Measurements from ENCODE around the gene ADORA2A. TPM values are rescaled to one million over a fixed set of nuclear protein-coding genes. Genes with fewer than 3 reads are reported as not detected.
A peak's percentile ranks its signal among the peaks of the same experiment; 100 is the strongest.
"Not testable (repeated sequence)": the region's sequence is repeated elsewhere in the genome, so short reads cannot be mapped to it uniquely, and the experiment has no call there.

Gene ADORA2A
- total RNA-seq, 1 experiment from 2014 or later: 4.0 TPM

GRCh38 chr22:24486501-24486921 lies 59.1 kb downstream of the ADORA2A start:
- BruUV-seq (replicated peaks): no TSS peak

GRCh38 chr22:24489011-24489410 lies 61.6 kb downstream of the ADORA2A start:
- no peak for DNase-seq
- Mint-ChIP-seq H3K4me3 (ENCODE audit: unreplicated experiment) (no peak overlapping the region), H3K27me3 (ENCODE audit: insufficient read depth, unreplicated experiment) (no peaks in the 10 kb centered on the region), H3K27ac (ENCODE audit: unreplicated experiment) (no peak overlapping the region), H3K9me3 (ENCODE audit: unreplicated experiment) (no peaks in the 10 kb centered on the region), H3K4me1 (ENCODE audit: low read depth, unreplicated experiment) (peaks cover 43% of the 10 kb centered on the region), H3K36me3 (ENCODE audit: insufficient read depth, unreplicated experiment) (peaks cover 23% of the 10 kb centered on the region)
- ChIA-PET POLR2A (no interaction called here), CTCF (no interaction called here)
- Histone ChIP-seq H3K4me1 (peaks cover 38% of the 10 kb centered on the region), H3K36me3 (ENCODE audit: control insufficient read depth, insufficient read depth, low read length) (no peaks in the 10 kb centered on the region), H3K9me3 (no peaks in the 10 kb centered on the region), H3K27me3 (replicated peaks; ENCODE audit: control insufficient read depth, insufficient read depth, low read length) (no peaks in the 10 kb centered on the region), H3K4me3 (ENCODE audit: low read depth, low read length) (no peak overlapping the region)
- no peak for TF ChIP-seq CTCF (IDR thresholded peaks at IDR 0.05; ENCODE audit: insufficient read depth in 1 of 2, low read depth in 1 of 2, low read length in 1 of 2, severe bottlenecking in 1 of 2, unreplicated experiment in 1 of 2)
- intact Hi-C loops (cut with micrococcal nuclease; ENCODE audit: unreplicated experiment): loop anchor here (5.0 kb wide), 1 partner anchor 33 kb away; no protein-coding TSS in a partner anchor
- BruUV-seq (replicated peaks): no TSS peak

More at GRCh38 chr22:24486501-24486921, 59.1 kb downstream of the ADORA2A start:
- Mint-ChIP-seq H3K27ac (ENCODE audit: unreplicated experiment) (peak overlapping the region; percentile 1), H3K4me1 (ENCODE audit: low read depth, unreplicated experiment) (peaks cover 50% of the 10 kb centered on the region), H3K4me3 (ENCODE audit: unreplicated experiment) (no peak overlapping the region), H3K9me3 (ENCODE audit: unreplicated experiment) (no peaks in the 10 kb centered on the region), H3K27me3 (ENCODE audit: insufficient read depth, unreplicated experiment) (no peaks in the 10 kb centered on the region), H3K36me3 (ENCODE audit: insufficient read depth, unreplicated experiment) (peaks cover 7% of the 10 kb centered on the region)
- CTCF ChIA-PET: interaction anchor here (0.6 kb wide), 1 partner anchor 21 kb away, joined by 4 read pairs; no protein-coding TSS in a partner anchor
- no peak for TF ChIP-seq CTCF (IDR thresholded peaks at IDR 0.05; ENCODE audit: insufficient read depth in 1 of 2, low read depth in 1 of 2, low read length in 1 of 2, severe bottlenecking in 1 of 2, unreplicated experiment in 1 of 2)
- Histone ChIP-seq H3K4me1 (peaks cover 45% of the 10 kb centered on the region), H3K36me3 (ENCODE audit: control insufficient read depth, insufficient read depth, low read length) (no peaks in the 10 kb centered on the region), H3K4me3 (ENCODE audit: low read depth, low read length) (no peak overlapping the region), H3K9me3 (no peaks in the 10 kb centered on the region), H3K27me3 (replicated peaks; ENCODE audit: control insufficient read depth, insufficient read depth, low read length) (no peaks in the 10 kb centered on the region)
- POLR2A ChIA-PET: interaction anchor here (0.6 kb wide), 1 partner anchor 392 kb away, joined by 9 read pairs; no protein-coding TSS in a partner anchor
- DNase-seq: no peak
- intact Hi-C loops (cut with micrococcal nuclease; ENCODE audit: unreplicated experiment): loop anchor here (5.0 kb wide), 1 partner anchor 36 kb away; no protein-coding TSS in a partner anchor

- H3K27ac Mint-ChIP-seq (ENCODE audit: unreplicated experiment); H3K27me3 ChIP-seq (replicated peaks; ENCODE audit: control insufficient read depth, insufficient read depth, low read length); H3K36me3 ChIP-seq (ENCODE audit: control insufficient read depth, insufficient read depth, low read length); H3K4me3 Mint-ChIP-seq (ENCODE audit: unreplicated experiment); BruUV-seq (replicated peaks); H3K27me3 Mint-ChIP-seq (ENCODE audit: insufficient read depth, unreplicated experiment); CTCF ChIA-PET; POLR2A ChIA-PET; H3K4me3 ChIP-seq (ENCODE audit: low read depth, low read length); H3K9me3 Mint-ChIP-seq (ENCODE audit: unreplicated experiment); H3K9me3 ChIP-seq; DNase-seq: not testable (repeated sequence)
- peaks cover 26% of the 10 kb centered on the region for H3K36me3 Mint-ChIP-seq (ENCODE audit: insufficient read depth, unreplicated experiment)
- H3K4me1 Mint-ChIP-seq (ENCODE audit: low read depth, unreplicated experiment): peaks cover 39% of the 10 kb centered on the region
- H3K4me1 ChIP-seq: peaks cover 38% of the 10 kb centered on the region
- intact Hi-C loops (cut with micrococcal nuclease; ENCODE audit: unreplicated experiment): loop anchor here (5.0 kb wide), 1 partner anchor 33 kb away; no protein-coding TSS in a partner anchor
These were observed 62.0 kb downstream of the ADORA2A start for GRCh38 chr22:24489434-24489833.

Other genes with a start within 250 kb of the ADORA2A start
- 7.0 and 8.6 TPM in 2 replicates for gene SUSD2, start 246.1 kb upstream of the ADORA2A start, total RNA-seq (2022)
- 0.51 and 0.66 TPM in 2 replicates for gene GGT5, start 182.5 kb upstream of the ADORA2A start, total RNA-seq (2022)
- gene SPECC1L, start 156.8 kb upstream of the ADORA2A start, total RNA-seq (2022): 64.6 and 72.8 TPM in 2 replicates
- 5.6 and 6.7 TPM in 2 replicates for gene UPB1, start 67.7 kb downstream of the ADORA2A start, total RNA-seq (2022)
- gene GUCD1, start 127.5 kb downstream of the ADORA2A start, total RNA-seq (2022): 120 and 127 TPM in 2 replicates
- 202 and 217 TPM in 2 replicates for gene SNRPD3, start 128.4 kb downstream of the ADORA2A start, total RNA-seq (2022)
- 18.6 and 20.4 TPM in 2 replicates for gene LRRC75B, start 165.5 kb downstream of the ADORA2A start, total RNA-seq (2022)
- gene GGT1, start 175.6 kb downstream of the ADORA2A start, total RNA-seq (2022): 9.4 and 12.4 TPM in 2 replicates

All from Caco-2 (cell line).